C4-2B (cell line): ENCODE measurements around the gene SCAF1.

Experiments
- H3K27ac ChIP-seq: fragments of 450-650 bp; 2 replicates; pipeline ENCODE4 v1.5.1; 2017
- CTCF ChIP-seq: fragments of 450-650 bp; conservative IDR thresholded peaks from 2 replicates; pipeline ENCODE4 v1.5.1; 2017; ENCODE audit warnings: mild to moderate bottlenecking
- ZFX ChIP-seq: fragments of 450-650 bp; IDR thresholded peaks from 2 replicates; pipeline ENCODE4 v1.6.1; 2017

The SCAF1 gene

GRCh38 chr19:49689133-49690078, 47.4 kb downstream of the SCAF1 start, which contains the start of gene ADM5:
Gene ADM5 (plus strand): TSS chr19:49689594. CDS start chr19:49689838, 244 bp downstream.
- H3K27ac ChIP-seq: peak within 1 kb of the TSS; percentile 69
- TF ChIP-seq ZFX: no peak
- no peak; the same call in 1 of the 2 replicates for TF ChIP-seq CTCF

GRCh38 chr19:49690079-49690655, 48.2 kb downstream of the SCAF1 start:
- peak overlapping the region; percentile 69 for H3K27ac ChIP-seq
- TF ChIP-seq CTCF (no peak; the same call in 1 of the 2 replicates), ZFX (no peak)

- TF ChIP-seq CTCF (no peak), ZFX (no peak)
- H3K27ac ChIP-seq: peak within 1 kb of the TSS; percentile 69
Measured at GRCh38 chr19:49690656-49691242, 48.7 kb downstream of the SCAF1 start, which contains the start of gene CPT1C. Gene CPT1C (plus strand): TSS chr19:49691116. CDS start chr19:49692253, 1,137 bp downstream.

- TF ChIP-seq CTCF (no peak), ZFX (no peak)
- H3K27ac ChIP-seq: peak overlapping the region; percentile 69
Measured at GRCh38 chr19:49691243-49692146, 49.5 kb downstream of the SCAF1 start.

- TF ChIP-seq CTCF: no peak
- TF ChIP-seq ZFX: no peak
- H3K27ac ChIP-seq: no peak overlapping the region
Measured at GRCh38 chr19:49692147-49692506, 50.1 kb downstream of the SCAF1 start.

GRCh38 chr19:49696115-49696514, 54.1 kb downstream of the SCAF1 start:
- H3K27ac ChIP-seq: no peak overlapping the region
- TF ChIP-seq CTCF (no peak), ZFX (no peak)
